GM12878 (cell line): ENCODE data around the gene TAF6L. TPM values are rescaled to one million over a fixed set of nuclear protein-coding genes. Genes with fewer than 3 reads are reported as not detected.
A peak's percentile ranks its signal among the peaks of the same experiment; 100 is the strongest.

ENCODE experiments used
- ATAC-seq: fragments of 200-7000 bp; cut with Tn5 transposase; 3 replicates; pipeline ENCODE4 v1.9.1; 2020; ENCODE audit warnings: mild to moderate bottlenecking, moderate library complexity
- BruUV-seq: library from RNA; stranded (reverse); fragments of 400-500 nt; replicated peaks from 2 replicates; lab custom pipeline; 2021; lab: Mats Ljungman, UMichigan
- CTCF ChIA-PET: fragments of 300-600 bp; sonication (Branson Sonifier 250); formaldehyde crosslinking; extraction: SDS; loops from one replicate; lab custom pipeline; 2021; ENCODE audit warnings: inconsistent platforms; lab: Yijun Ruan, JAX
- POLR2A ChIA-PET: fragments of 350-600 bp; formaldehyde crosslinking; extraction: SDS; loops from one replicate; lab custom pipeline; 2021; ENCODE audit warnings: inconsistent platforms; lab: Charles Lee
- RAD21 ChIA-PET: fragments of 300-600 bp; sonication (Branson Sonifier 250); formaldehyde crosslinking; loops from one replicate; lab custom pipeline; 2023; ENCODE audit warnings: antibody characterized with exemption; ENCODE audit not compliant: unreplicated experiment; lab: Charles Lee
- SMC1A ChIA-PET: fragments of 300-600 bp; sonication (Branson Sonifier 250); formaldehyde crosslinking; loops from one replicate; lab custom pipeline; 2023; ENCODE audit not compliant: unreplicated experiment, uncharacterized antibody; lab: Charles Lee
- DNase-seq: peaks from one replicate; pipeline ENCODE4 v3.0.0-alpha.2; 2011; ENCODE audit warnings: low read depth, low spot score
- FAIRE-seq: peaks from 3 replicates; lab custom pipeline; 2011; peaks lifted over from hg19 to GRCh38; lab: Jason Lieb, UNC
- H2AFZ ChIP-seq: 2 replicates; pipeline ENCODE4 v1.6.0; 2011; ENCODE audit warnings: low read depth, low read length, control low read depth; ENCODE audit not compliant: control insufficient read depth
- H3K27ac ChIP-seq: 2 replicates; pipeline ENCODE4 v1.5.1; 2011; ENCODE audit warnings: control low read depth; ENCODE audit not compliant: control insufficient read depth, insufficient read depth
- H3K27me3 ChIP-seq, 2 experiments: replicated peaks in 1 of 2; 2 replicates each; pipeline versions ENCODE4 v1.6.0 to v1.6.1; 2011; ENCODE audit warnings: low read length in 1 of 2; ENCODE audit not compliant: control insufficient read depth in 2 of 2, insufficient read depth in 2 of 2
- H3K36me3 ChIP-seq, 2 experiments: 2 replicates each; pipeline ENCODE4 v1.5.1; 2011; ENCODE audit warnings: low read length in 1 of 2; ENCODE audit not compliant: control insufficient read depth in 2 of 2, insufficient read depth in 2 of 2
- H3K4me1 ChIP-seq: 2 replicates; pipeline ENCODE4 v1.6.1; 2011; ENCODE audit warnings: mild to moderate bottlenecking, low read length, moderate library complexity, mixed read lengths; ENCODE audit not compliant: control insufficient read depth, insufficient read depth
- H3K4me2 ChIP-seq: 2 replicates; pipeline ENCODE4 v1.6.0; 2011; ENCODE audit warnings: control low read depth; ENCODE audit not compliant: control insufficient read depth, insufficient read depth
- H3K4me3 ChIP-seq: fragments of 200-600 bp; sonication (generic); 2 replicates; pipeline ENCODE4 v1.5.1; 2016
- H3K79me2 ChIP-seq: 2 replicates; pipeline ENCODE4 v1.6.0; 2011; ENCODE audit warnings: low read length; ENCODE audit not compliant: control insufficient read depth, insufficient read depth
- H3K9ac ChIP-seq: 2 replicates; pipeline ENCODE4 v1.8.0; 2011; ENCODE audit warnings: low read length, control low read depth, mixed read lengths; ENCODE audit not compliant: control insufficient read depth, insufficient read depth
- H3K9me3 ChIP-seq: replicated peaks from 3 replicates; pipeline ENCODE4 v1.5.1; 2011; ENCODE audit warnings: mild to moderate bottlenecking, low read length; ENCODE audit not compliant: control insufficient read depth, insufficient read depth
- H4K20me1 ChIP-seq: 2 replicates; pipeline ENCODE4 v1.6.0; 2011; ENCODE audit not compliant: control insufficient read depth, insufficient read depth
- IKZF2 ChIP-seq, 2 experiments: fragments of 450-650 bp; IDR thresholded peaks; 2 replicates each; pipeline ENCODE4 v1.6.1; 2017; ENCODE audit warnings: mild to moderate bottlenecking in 2 of 2, moderate library complexity in 2 of 2
- POLR2AphosphoS5 ChIP-seq: IDR thresholded peaks from 2 replicates; pipeline ENCODE4 v1.6.1; 2011; ENCODE audit warnings: mild to moderate bottlenecking, low read length, inconsistent platforms
- TAF1 ChIP-seq: IDR thresholded peaks from 2 replicates; pipeline ENCODE4 v1.6.1; 2011; ENCODE audit warnings: mild to moderate bottlenecking, low read depth, low read length, borderline replicate concordance
- YY1 ChIP-seq: IDR thresholded peaks from 2 replicates; pipeline ENCODE4 v1.6.1; 2011; ENCODE audit warnings: low read depth, mild to moderate bottlenecking, low read length
- WGBS: methylation state at CpG from one replicate; pipeline ENCODE4 v1.1.6; 2016; ENCODE audit warnings: low lambda C conversion rate; ENCODE audit not compliant: insufficient replicate concordance, insufficient coverage; ENCODE audit errors: missing lambda C conversion rate; 5-methylcytosine and 5-hydroxymethylcytosine counted together
- in situ Hi-C: fragments of 300-500 bp; cut with MboI; formaldehyde crosslinking; loops from 9 replicates; pipeline ENCODE4 v1.14.3; 2018; ENCODE audit warnings: mixed read lengths
- intact Hi-C: fragments of 100-400 bp; cut with micrococcal nuclease; formaldehyde crosslinking; loops from one replicate; pipeline ENCODE4 v1.14.2; 2022; ENCODE audit not compliant: unreplicated experiment
- polyA plus RNA-seq, 11 experiments: library from polyadenylated mRNA; depleted of rRNA in 4 of 11; unstranded in 6 of 11; stranded (reverse) in 5 of 11; fragments of >200 nt; fragmentation: Nextera tagmentation in 4 of 11; fragmentation: Illumina TruSeq in 1 of 11; extraction: Ambion mirVana in 4 of 11; extraction: Trizol in 1 of 11; gene quantifications; 1 replicate in 1 of 11; 2 replicates in 10 of 11; pipeline versions ENCODE4 v1.2.1 to v1.2.3, GENCODE V29; 2011 to 2016; ENCODE audit warnings: inconsistent platforms in 2 of 11, missing spikeins in 2 of 11, low read depth in 1 of 11
- total RNA-seq, 4 experiments: library from RNA; depleted of rRNA in 3 of 4; stranded (reverse); fragments of >200 nt in 3 of 4; fragmentation: Illumina TruSeq in 1 of 4; extraction: Trizol in 1 of 4; gene quantifications; 2 replicates each; pipeline versions ENCODE4 v1.2.1 to v1.2.3, GENCODE V29; 2013 to 2021
- TF ChIP-seq, protein P1 (sequence below): fragments of 150-350 bp; IDR thresholded peaks from 2 replicates; pipeline ENCODE4 v1.6.1; 2016; ENCODE audit warnings: low read depth, low read length
- TF ChIP-seq, protein P2 (sequence below): IDR thresholded peaks from 2 replicates; pipeline ENCODE4 v1.6.1; 2011; ENCODE audit warnings: borderline replicate concordance, low read depth, mild to moderate bottlenecking, moderate library complexity, low read length; ENCODE audit not compliant: insufficient read depth, poor library complexity, severe bottlenecking
- TF ChIP-seq, protein P3 (sequence below): fragments of 450-650 bp; IDR thresholded peaks from 2 replicates; pipeline ENCODE4 v1.6.1; 2017; ENCODE audit warnings: mild to moderate bottlenecking, low read depth, inconsistent platforms; ENCODE audit not compliant: poor library complexity, severe bottlenecking

Gene TAF6L
- total and polyA plus RNA-seq, 10 of the 15 experiments (the other 5 are each of a cell fraction or from before 2014, with no cell fraction given): 0.15 to 35.6 (median 19.0) TPM

DNA sequence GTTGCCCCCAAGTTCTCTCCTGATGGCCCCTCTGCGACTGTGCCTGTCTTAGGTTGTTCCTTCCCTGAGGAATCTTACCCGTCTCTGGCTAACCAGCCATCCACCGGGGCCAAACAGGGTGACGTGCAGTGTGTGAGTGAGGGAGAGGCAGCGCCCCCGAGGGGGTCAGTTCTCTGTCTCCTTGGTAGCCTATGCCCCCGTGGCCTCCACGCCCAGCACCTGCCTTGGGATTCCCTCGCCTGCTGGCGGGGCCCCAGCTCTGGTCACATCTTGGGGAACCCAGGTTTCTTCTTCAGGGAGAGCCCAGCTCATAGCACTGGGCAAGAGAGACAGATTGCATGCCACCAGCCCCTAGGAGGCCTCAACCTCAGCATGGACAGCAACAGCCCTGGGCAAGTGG, 28.3 kb downstream of the TAF6L start (continued):
- TF ChIP-seq, protein P1, sequence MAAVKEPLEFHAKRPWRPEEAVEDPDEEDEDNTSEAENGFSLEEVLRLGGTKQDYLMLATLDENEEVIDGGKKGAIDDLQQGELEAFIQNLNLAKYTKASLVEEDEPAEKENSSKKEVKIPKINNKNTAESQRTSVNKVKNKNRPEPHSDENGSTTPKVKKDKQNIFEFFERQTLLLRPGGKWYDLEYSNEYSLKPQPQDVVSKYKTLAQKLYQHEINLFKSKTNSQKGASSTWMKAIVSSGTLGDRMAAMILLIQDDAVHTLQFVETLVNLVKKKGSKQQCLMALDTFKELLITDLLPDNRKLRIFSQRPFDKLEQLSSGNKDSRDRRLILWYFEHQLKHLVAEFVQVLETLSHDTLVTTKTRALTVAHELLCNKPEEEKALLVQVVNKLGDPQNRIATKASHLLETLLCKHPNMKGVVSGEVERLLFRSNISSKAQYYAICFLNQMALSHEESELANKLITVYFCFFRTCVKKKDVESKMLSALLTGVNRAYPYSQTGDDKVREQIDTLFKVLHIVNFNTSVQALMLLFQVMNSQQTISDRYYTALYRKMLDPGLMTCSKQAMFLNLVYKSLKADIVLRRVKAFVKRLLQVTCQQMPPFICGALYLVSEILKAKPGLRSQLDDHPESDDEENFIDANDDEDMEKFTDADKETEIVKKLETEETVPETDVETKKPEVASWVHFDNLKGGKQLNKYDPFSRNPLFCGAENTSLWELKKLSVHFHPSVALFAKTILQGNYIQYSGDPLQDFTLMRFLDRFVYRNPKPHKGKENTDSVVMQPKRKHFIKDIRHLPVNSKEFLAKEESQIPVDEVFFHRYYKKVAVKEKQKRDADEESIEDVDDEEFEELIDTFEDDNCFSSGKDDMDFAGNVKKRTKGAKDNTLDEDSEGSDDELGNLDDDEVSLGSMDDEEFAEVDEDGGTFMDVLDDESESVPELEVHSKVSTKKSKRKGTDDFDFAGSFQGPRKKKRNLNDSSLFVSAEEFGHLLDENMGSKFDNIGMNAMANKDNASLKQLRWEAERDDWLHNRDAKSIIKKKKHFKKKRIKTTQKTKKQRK: no peak
- TF ChIP-seq IKZF2 (IDR thresholded peaks at IDR 0.05): no peak

DNA sequence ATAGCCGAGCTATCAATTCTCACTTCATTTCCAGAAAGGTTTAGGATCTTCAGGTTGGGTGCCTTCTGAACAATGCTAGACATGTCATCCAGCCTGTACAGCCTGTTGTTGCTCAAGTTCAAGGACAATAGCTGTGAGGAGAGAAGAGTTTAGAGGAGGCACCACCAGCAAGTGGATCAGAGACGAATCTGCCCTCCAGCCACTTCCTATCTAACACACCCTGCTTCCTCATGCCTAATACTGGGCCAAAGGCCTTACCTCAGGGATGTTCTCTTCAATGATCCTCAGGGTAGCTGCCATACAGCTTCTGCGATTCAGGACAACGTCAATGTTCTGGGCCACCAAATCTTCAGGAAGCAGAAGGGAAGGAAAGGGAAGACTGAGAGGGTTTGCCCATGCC, 29.9 kb downstream of the TAF6L start:
- SMC1A ChIA-PET: interaction anchor here (1.4 kb wide), 1 partner anchor 61 kb away, joined by 4 read pairs; no protein-coding TSS in a partner anchor
- no TSS peak for BruUV-seq
- POLR2A ChIA-PET: interaction anchor here (0.5 to 1.7 kb wide), 8 partner anchors 12 to 1960 kb away, joined by 3 to 5 read pairs (median 4); partner anchors contain the start of gene TMEM179B
- CTCF ChIA-PET: interaction anchor here (0.6 to 0.9 kb wide), 2 partner anchors 9 to 57 kb away, joined by 3 read pairs; no protein-coding TSS in a partner anchor
- Histone ChIP-seq H3K27me3 (no peaks in the 10 kb centered on the region), H3K9ac (no peak overlapping the region), H3K4me1 (peaks cover 6% of the 10 kb centered on the region), H3K9me3 (no peaks in the 10 kb centered on the region), H3K4me3 (no peak overlapping the region), H2AFZ (no peak overlapping the region), H3K27ac (no peak overlapping the region), H3K36me3 (peaks cover 21 to 35% of the 10 kb centered on the region in 2 experiments), H3K4me2 (no peak overlapping the region), H4K20me1 (no peaks in the 10 kb centered on the region), H3K79me2 (peaks cover 23% of the 10 kb centered on the region)
- DNase-seq (no peak), ATAC-seq (no peak), FAIRE-seq (no peak)
- intact Hi-C loops (no loop called here), in situ Hi-C loops (no loop called here)
- no peak for TF ChIP-seq YY1
- TF ChIP-seq, protein P2, sequence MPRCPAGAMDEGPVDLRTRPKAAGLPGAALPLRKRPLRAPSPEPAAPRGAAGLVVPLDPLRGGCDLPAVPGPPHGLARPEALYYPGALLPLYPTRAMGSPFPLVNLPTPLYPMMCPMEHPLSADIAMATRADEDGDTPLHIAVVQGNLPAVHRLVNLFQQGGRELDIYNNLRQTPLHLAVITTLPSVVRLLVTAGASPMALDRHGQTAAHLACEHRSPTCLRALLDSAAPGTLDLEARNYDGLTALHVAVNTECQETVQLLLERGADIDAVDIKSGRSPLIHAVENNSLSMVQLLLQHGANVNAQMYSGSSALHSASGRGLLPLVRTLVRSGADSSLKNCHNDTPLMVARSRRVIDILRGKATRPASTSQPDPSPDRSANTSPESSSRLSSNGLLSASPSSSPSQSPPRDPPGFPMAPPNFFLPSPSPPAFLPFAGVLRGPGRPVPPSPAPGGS: no peak
- TF ChIP-seq POLR2AphosphoS5: peak; percentile 21; the same call in 1 of the 2 replicates
- TF ChIP-seq TAF1: no peak
- TF ChIP-seq, protein P3, sequence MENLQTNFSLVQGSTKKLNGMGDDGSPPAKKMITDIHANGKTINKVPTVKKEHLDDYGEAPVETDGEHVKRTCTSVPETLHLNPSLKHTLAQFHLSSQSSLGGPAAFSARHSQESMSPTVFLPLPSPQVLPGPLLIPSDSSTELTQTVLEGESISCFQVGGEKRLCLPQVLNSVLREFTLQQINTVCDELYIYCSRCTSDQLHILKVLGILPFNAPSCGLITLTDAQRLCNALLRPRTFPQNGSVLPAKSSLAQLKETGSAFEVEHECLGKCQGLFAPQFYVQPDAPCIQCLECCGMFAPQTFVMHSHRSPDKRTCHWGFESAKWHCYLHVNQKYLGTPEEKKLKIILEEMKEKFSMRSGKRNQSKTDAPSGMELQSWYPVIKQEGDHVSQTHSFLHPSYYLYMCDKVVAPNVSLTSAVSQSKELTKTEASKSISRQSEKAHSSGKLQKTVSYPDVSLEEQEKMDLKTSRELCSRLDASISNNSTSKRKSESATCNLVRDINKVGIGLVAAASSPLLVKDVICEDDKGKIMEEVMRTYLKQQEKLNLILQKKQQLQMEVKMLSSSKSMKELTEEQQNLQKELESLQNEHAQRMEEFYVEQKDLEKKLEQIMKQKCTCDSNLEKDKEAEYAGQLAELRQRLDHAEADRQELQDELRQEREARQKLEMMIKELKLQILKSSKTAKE: no peak
- WGBS: 69% methylated on average over 4 of the region's 4 CpGs
- RAD21 ChIA-PET: no interaction called here
